HTR-8/SVneo (cell line): ENCODE results near the gene IL24.
"Not testable (repeated sequence)": the region's sequence is repeated elsewhere in the genome, so short reads cannot be mapped to it uniquely, and the experiment has no call there.

Experiments
- DNase-seq: peaks from one replicate; pipeline ENCODE4 v3.0.0; 2011; ENCODE audit warnings: low spot score, mixed read lengths; ENCODE audit not compliant: insufficient read length
- FAIRE-seq: peaks from 2 replicates; lab custom pipeline; 2011; peaks lifted over from hg19 to GRCh38; lab: Jason Lieb, UNC

IL24 gene

GRCh38 chr1:206922524-206922923 lies 25.3 kb downstream of the IL24 start:
- FAIRE-seq, result no peak

GRCh38 chr1:206923009-206923960 lies 26.0 kb downstream of the IL24 start:
- FAIRE-seq, result no peak
- no peak for DNase-seq

More at GRCh38 chr1:206922524-206922923, 25.3 kb downstream of the IL24 start:
- DNase-seq, result no peak

GRCh38 chr1:206923961-206924557 lies 26.8 kb downstream of the IL24 start:
- not testable (repeated sequence) for DNase-seq
- peak; percentile 100 for FAIRE-seq

- FAIRE-seq, result no peak
- DNase-seq, result no peak
Measured at GRCh38 chr1:206924592-206925105, 27.4 kb downstream of the IL24 start.

GRCh38 chr1:206925106-206925736 lies 28.0 kb downstream of the IL24 start:
- no peak for FAIRE-seq
- no peak for DNase-seq

- FAIRE-seq (no peak), DNase-seq (no peak)
Measured at GRCh38 chr1:206926286-206926685, 29.0 kb downstream of the IL24 start.

- DNase-seq, result no peak
- no peak for FAIRE-seq
Measured at GRCh38 chr1:206929524-206929923, 32.3 kb downstream of the IL24 start.

- FAIRE-seq (no peak), DNase-seq (no peak)
Measured at GRCh38 chr1:206930210-206930798, 33.1 kb downstream of the IL24 start.

GRCh38 chr1:206931709-206932108 lies 34.5 kb downstream of the IL24 start:
- FAIRE-seq (no peak), DNase-seq (no peak)

- no peak for FAIRE-seq
- DNase-seq, result no peak
Measured at GRCh38 chr1:206932177-206932576, 34.9 kb downstream of the IL24 start.

- DNase-seq (no peak), FAIRE-seq (no peak)
Measured at GRCh38 chr1:206933333-206933945, 36.2 kb downstream of the IL24 start.

- FAIRE-seq (no peak), DNase-seq (no peak)
Measured at GRCh38 chr1:206935491-206936067, 38.3 kb downstream of the IL24 start.

- no peak for DNase-seq
- no peak for FAIRE-seq
Measured at GRCh38 chr1:206937425-206937824, 40.2 kb downstream of the IL24 start.

GRCh38 chr1:206939131-206939530 lies 41.9 kb downstream of the IL24 start:
- no peak for FAIRE-seq

GRCh38 chr1:206939841-206940587 lies 42.8 kb downstream of the IL24 start:
- no peak for FAIRE-seq
- no peak for DNase-seq

More at GRCh38 chr1:206939131-206939530, 41.9 kb downstream of the IL24 start:
- no peak for DNase-seq

GRCh38 chr1:206940588-206940936 lies 43.3 kb downstream of the IL24 start:
- no peak for FAIRE-seq

GRCh38 chr1:206941766-206942418 lies 44.6 kb downstream of the IL24 start:
- FAIRE-seq (no peak), DNase-seq (no peak)

More at GRCh38 chr1:206940588-206940936, 43.3 kb downstream of the IL24 start:
- no peak for DNase-seq

- DNase-seq, result no peak
- FAIRE-seq, result no peak
Measured at GRCh38 chr1:206944703-206945102, 47.5 kb downstream of the IL24 start.
